Hepatocyte (in vitro differentiated cells): Measurements from ENCODE around the gene INPP5B.

Experiments
- CTCF ChIP-seq: fragments of 200-600 bp; sonication (generic); IDR thresholded peaks from 2 replicates; pipeline ENCODE4 v1.5.1; 2016; ENCODE audit warnings: antibody characterized with exemption, mild to moderate bottlenecking; ENCODE audit not compliant: poor library complexity
- EZH2 ChIP-seq: fragments of 200-600 bp; sonication (generic); IDR thresholded peaks from 2 replicates; pipeline ENCODE4 v1.6.1; 2016; ENCODE audit warnings: antibody characterized with exemption, mild to moderate bottlenecking, borderline replicate concordance

GRCh38 chr1:37890378-37891014 is 56.4 kb downstream of the INPP5B start:
- TF ChIP-seq EZH2: no peak
- TF ChIP-seq CTCF: peak; percentile 61
